GM19455 (cell line): ENCODE data around the gene AP2A2.

Experiments used
- ATAC-seq: cut with Tn5 transposase; IDR thresholded peaks from one replicate; pipeline ENCODE4 v1.9.1; 2021; ENCODE audit not compliant: unreplicated experiment

The AP2A2 gene

DNA sequence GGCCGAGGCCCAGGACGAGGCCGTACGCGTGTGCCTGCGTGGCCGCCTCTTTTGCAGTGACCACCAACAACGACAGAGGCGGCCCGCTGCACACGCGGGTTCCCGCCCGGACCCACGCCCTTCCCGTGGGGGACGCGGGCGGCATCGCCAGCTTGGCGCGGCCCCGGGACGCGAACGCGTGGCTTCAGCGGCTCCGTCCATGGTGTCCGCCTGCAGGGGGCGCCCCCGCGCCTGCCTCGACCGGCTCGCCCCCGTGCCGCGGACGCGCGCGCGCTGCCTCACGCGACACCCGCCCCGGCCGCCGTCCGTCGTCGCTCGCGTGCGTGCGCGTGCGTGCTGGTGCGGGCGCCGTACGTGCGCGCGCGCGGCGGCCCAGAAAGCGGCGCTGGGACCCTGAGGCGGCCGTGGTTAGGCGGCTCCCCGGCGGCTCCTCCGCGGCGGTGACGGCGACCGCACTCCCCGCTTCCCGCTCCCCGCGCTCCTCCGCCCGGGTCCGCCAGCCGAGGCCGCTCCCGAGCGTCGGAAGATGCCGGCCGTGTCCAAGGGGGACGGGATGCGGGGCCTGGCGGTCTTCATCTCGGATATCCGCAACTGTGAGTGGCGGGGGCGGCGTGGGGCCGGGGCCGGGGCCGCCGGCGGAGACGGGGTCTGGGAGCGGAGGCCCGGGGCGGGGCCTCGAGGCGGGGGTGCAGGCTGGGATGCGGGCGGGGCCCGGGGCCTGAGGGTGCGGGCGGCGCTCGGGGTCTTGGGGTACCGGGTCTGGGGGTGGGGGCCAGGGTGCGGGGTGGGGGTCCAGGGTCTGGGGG, at the start of gene AP2A2:
TSS of gene AP2A2 (plus strand) at position 375 of the 806 bp plus-strand sequence. CDS start at position 527, 152 bp downstream.
- ATAC-seq, result peak; percentile 63

DNA sequence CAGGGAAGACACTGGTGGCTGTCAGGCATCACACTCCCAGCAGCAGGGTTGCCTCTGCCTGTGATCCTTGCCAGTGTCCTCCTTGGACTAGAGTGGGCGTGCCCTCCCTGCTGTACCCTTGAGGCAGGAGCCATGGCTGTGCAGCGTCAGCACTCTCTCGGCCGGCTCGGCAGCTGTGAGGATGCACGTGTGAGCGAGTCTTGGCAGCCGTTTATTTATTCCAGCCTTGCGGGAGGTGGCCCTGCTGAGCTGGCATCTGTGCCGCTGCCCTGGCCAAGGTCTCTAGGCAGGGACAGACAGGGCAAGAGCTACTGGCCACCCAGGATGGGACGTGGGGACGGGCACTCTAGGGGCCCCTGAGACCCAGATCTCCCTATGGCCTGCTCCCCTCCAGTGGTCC, 49.1 kb upstream of the AP2A2 start:
- no peak for ATAC-seq

DNA sequence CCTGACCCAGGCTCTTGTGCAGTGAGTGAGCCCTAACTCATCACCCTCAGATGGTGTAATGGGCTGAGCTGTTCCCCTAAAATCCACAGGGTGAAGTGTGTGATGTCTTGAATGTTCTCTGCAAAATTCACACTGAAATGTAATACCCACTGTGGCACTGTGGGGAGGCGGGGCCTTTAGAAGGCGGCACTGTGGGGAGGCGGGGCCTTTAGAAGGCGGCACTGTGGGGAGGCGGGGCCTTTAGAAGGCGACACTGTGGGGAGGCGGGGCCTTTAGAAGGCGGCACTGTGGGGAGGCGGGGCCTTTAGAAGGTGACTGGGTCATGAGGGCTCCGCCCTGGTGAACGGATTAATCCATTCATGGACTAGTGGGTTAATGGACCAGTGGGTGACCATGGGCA, 48.1 kb upstream of the AP2A2 start:
- no peak for ATAC-seq

DNA sequence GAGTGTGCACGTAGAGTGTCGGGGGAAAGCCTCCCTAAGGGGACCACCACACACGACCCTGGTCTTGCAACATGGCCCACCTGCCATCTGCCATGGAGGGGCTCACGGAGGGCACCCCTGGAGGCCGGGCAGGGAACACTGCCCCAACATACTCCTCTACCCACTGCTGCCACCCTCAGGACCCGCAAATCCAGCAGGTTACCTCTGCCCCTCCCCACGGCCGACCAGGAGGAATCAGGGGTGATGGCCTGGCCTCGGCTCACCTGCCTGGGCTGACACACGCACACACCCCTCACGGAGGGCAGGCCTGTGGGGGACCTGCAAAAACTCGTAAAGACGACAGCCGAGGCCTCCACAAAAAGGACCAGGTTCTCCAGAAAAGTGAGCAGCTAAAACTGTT, 45.2 kb upstream of the AP2A2 start:
- ATAC-seq, result no peak

DNA sequence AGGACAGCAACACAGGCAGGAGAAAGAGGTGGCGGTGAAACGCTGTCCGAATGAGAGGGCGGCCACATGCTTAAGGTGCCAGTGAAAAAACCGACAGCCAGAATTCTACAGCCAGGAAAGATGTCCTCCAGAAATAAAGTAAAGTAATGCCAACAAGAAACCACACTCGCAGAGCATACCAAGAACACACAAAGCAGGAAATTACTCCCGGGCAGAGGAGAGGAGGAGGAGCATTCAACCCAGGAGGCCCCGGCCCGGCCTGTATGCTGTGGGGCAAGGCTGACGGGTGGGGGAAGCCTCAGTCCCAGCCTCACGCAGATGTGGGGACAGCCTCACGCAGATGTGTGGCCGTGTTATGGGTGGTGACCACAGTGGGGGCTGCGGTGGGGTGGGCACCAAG, 43.1 kb upstream of the AP2A2 start:
- ATAC-seq, result no peak

DNA sequence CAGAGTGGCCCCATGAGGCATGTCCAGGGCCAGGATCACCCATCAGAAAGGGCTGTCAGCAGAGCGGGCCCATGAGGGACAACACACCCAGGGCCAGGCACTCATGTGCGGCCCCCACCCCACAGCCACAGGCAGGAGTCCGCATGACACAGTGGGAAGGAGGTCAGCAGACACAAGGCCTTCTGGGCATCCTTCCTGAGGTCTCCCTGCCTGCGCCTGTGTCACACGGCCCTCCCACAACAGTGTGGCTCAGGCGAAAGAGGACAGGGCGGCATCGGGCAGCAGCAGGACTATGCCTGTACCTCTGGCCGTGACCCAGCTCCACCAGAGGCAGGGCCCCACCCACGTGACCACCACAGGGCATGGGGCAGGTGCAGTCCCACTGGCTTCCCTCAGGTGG, 42.1 kb upstream of the AP2A2 start:
- no peak for ATAC-seq

DNA sequence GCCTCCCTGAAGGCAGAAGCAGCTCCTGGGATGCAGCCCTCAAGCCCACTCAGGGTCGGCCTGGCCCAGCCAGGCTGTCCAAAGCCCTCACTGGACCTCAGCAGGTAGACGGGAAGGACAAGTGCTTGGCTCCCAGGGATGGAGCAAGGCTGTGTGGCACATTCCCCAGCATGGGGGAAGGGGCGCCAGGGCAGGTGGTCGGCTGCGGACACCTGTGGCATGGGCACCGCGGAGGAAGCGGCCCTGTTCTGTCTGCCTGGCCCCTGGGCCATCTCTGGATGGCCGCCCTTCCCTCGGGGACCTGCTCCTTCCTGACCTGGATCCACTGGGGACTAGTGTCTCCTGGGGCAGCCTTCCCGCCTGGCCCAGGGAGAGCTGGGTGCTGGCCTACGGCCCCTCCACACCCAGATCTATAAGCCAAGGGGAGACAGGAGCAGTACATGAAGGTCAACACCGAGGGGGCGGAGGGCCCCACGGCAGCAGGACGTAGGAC, 41.0 kb upstream of the AP2A2 start:
- ATAC-seq, result no peak

DNA sequence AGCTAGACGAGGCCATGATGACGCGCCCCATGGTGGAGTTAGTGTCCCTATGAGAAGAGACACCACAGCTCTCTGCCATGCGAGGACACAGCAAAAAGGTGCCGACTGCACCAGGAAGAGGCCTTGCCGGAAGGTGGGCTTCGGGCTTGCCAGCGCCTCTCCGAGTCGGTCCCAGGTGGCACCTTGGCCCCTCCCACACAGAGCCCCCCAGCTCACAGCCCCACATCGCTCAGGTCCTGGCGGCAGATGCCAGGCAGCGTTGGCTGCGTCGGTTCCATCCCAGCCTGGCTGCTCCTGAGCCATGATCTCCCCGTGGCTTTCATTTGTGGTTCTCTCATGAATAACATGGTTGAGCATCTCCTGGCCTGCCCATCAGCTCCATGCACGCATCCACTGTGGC, 39.1 kb upstream of the AP2A2 start:
- ATAC-seq, result no peak

DNA sequence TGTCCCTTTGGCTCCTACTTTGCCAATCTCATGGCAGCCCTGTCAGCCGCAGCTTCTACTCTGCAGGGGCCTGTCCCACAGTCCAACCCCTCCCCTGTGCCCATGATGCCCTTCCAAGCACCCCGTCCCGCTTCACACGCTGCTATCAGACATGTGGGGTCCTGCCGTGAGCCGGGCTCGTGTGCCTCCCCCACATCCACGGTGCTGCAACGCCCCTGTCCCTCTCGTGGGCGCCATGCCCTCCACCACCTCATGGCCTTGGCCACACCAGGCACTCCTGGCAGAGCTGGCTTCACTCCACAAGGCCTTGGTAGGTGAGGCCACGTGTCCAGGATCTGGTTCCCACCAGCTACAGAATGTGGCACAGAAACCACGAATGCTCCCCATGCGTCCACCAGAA, 38.1 kb upstream of the AP2A2 start:
- ATAC-seq, result no peak

GRCh38 chr11:888310-889212, 37.1 kb upstream of the AP2A2 start:
- no peak for ATAC-seq

- ATAC-seq, result no peak
These were observed 36.4 kb upstream of the AP2A2 start for GRCh38 chr11:889257-889656.

GRCh38 chr11:889687-890475, 35.8 kb upstream of the AP2A2 start:
- ATAC-seq, result no peak

DNA sequence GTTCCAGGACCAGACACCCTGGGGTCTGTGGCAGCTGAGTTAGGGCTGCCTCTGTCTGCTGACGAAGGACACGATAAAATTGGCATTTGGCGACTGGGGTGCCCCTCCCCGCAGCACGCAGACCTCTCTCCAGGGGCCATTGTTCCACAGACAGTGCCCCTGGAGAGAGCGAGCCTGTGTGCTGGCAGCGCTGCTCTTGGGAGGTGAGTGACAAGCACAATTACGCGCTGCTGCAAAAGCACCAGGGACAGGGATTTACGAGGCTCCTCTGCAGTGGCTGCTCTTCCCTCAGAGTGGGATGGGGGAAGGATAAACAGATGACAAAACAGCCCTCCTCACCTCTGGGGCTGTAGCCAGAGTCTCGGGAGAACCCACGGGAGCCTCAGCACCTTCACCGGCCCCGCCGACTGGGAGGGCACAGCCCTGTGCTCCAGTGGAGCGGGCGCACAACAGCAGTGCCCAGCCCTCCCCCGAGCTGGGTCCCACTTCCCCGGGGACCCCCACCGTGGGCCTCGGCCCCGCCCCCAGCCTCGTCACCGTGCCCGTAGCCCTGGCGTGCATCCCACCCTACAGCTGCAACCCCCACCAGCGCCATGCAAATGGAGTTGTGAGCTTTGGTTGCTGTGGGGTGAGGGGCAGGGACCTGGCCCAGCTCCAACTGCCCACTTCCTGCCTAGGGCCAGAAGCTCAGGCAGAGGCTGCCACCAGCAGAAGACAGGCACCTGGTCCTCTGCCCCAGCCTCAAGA, 34.7 kb upstream of the AP2A2 start:
- no peak for ATAC-seq

DNA sequence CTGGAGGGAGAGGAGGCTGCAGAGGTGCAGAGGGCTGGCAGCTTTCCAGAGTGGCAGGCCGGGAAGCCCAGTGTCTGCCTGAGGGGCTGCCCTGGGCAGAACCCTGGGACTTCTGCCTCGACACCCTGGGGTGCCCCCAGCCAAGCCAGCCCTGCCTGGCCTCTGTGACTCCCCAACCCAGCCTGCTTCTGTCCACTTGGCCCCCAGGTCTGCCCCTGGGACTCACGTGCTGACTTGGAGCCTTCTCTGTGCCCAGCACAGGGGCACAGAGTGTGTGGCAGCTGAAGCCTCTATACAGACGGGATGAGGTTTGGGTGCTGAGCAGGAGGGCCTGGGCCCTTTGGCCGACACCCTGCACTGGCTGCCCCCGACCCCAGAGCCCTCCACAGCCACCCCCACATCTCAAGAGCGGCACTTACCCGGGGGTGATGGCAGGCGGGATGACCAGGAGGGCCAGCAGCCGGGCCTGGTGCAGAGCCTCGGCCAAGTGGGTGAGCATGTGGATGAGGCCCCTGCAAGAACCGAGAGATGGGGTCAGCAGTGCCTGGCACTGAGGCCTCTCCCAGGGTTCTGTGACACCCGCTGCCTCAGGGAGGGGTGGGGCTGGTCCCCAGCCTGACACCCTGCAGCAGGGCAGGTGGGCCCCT, 32.5 kb upstream of the AP2A2 start:
- no peak for ATAC-seq

- ATAC-seq, result no peak
These were observed 31.0 kb upstream of the AP2A2 start for GRCh38 chr11:894575-895201.

- no peak for ATAC-seq
These were observed 30.1 kb upstream of the AP2A2 start for GRCh38 chr11:895331-896110.

GRCh38 chr11:897253-898142, 28.2 kb upstream of the AP2A2 start:
- ATAC-seq, result no peak

DNA sequence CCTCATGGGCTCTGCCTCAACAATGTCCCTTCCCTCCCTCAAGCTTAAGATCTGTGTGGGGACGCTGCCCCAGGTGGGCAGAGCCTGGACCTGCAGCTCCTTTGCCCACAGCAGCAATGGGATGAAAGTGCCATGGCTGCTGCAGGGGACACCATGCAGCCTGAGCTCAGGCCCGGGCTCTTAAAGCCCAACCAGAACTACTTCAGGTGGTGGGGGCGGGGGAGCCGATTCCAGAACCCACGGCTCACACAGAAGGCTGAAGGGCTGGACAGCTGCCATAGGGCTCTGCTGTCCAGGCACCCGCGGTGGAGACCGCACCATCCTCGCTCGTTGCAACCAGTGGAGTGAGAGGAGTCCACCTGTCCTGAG, 27.5 kb upstream of the AP2A2 start:
- no peak for ATAC-seq
